HG03064 (cell line): ENCODE data around the gene C1QTNF12.

Experiments
- ATAC-seq: cut with Tn5 transposase; IDR thresholded peaks from one replicate; pipeline ENCODE4 v1.9.1; 2021; ENCODE audit warnings: low read depth; ENCODE audit not compliant: unreplicated experiment

The C1QTNF12 gene, protein sequence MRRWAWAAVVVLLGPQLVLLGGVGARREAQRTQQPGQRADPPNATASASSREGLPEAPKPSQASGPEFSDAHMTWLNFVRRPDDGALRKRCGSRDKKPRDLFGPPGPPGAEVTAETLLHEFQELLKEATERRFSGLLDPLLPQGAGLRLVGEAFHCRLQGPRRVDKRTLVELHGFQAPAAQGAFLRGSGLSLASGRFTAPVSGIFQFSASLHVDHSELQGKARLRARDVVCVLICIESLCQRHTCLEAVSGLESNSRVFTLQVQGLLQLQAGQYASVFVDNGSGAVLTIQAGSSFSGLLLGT

DNA sequence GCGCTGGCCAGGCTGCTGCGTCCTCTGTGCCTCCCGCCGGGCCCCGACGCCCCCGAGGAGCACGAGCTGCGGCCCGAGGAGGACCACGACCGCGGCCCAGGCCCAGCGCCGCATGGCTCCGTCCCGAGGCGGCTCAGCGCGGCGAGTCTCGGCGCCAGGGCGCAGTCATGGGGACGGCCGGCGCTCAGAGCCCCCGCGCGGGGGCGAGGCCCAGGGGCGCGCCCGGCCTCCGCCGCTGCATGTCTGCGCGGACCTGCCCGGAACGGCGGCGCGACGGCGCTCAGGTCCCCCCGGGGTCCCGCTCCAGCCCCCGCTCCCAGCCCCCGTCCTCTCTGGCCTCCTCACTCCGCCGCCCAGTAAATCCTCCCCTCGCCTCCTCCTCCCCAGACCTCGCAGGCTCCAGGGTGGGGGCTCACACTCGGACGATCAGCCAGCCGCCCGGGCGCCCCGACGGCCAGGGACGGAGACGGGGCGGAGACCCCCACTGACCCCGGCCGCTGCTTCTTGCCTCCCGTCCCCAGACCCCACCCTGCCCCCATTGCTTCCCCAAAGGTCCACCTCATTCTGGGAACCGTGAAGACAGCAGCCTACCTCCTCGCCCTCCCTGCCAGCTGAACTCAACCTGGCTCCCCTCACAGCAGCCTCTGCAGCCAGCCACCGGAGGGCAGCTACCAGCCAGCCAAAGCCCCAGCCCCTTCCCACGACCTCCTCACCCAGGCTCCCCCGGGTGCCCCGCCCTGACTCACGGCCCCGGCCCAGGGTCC is at the start of gene C1QTNF12:
TSS of gene C1QTNF12 (minus strand) at position 146 of the 764 bp plus-strand sequence. CDS start at position 114, 32 bp downstream.
- ATAC-seq: no peak

DNA sequence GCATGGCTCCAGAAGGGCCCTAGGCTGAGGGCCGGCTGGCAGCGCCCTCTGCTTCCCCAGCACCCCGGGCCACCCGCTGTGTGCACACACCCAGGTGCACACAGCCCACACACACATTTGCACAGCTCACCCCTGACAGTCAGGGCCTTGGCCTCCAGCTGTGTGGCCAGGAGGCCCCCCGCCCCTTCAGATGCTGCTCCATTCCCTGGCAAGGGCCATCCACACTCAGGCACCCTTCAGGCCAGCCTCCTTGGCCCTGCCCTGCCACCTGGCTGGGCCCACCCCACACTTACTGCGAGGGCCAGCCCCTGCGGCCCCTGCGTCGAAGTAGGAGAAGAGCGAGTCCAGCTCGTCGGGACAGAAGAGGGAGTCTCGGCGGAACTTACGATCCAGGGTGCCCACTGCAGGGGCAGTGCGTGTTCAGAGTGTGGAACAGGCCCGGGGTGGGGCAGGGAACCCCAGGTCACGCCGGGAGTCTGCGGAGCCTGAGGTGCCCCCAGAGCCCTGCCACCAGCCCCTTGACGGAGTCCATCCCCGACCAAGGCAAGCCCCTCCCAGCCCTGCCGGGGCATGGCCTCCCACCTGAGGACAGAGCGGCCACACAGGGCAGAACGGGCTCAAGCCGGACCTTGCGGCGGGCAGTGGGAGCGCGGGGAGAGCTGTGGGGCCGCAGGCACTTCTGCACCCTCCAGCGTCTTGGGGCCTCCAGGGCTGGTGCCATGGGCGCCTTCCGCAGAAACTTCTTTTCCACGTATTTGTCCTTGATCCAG is 48.8 kb upstream of the C1QTNF12 start:
- ATAC-seq: no peak

DNA sequence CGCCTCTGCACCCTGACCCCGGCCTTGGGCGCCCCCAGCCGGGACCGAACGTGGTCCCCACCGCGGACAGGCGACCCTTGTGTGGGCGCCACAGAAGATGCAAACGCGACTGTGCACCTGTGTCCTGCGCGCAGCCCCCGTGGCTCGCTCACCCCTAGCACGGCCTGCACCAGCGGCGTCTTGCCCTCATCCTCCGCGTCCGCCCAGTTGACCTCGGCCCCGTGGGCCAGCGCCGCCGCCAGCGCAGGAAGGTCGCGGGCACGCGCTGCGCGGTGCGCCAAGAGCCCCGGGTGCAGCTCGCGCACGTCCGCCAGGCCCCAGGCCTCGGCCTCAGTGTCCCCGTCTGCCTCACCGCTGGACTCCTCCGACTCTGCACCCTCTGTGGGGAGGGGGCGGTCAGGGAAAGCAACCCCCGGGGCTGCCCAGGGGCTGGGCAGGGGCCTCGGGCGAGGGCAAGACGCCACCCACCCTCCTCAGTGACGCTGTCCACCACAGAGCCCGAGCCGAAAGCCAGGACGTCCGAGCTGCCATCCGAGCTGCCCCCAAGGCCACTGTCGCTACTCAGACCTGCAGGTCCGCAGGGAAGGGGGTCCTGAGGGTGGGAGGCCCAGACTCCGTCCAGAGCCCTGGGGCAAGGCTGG is 47.8 kb upstream of the C1QTNF12 start:
- no peak for ATAC-seq

DNA sequence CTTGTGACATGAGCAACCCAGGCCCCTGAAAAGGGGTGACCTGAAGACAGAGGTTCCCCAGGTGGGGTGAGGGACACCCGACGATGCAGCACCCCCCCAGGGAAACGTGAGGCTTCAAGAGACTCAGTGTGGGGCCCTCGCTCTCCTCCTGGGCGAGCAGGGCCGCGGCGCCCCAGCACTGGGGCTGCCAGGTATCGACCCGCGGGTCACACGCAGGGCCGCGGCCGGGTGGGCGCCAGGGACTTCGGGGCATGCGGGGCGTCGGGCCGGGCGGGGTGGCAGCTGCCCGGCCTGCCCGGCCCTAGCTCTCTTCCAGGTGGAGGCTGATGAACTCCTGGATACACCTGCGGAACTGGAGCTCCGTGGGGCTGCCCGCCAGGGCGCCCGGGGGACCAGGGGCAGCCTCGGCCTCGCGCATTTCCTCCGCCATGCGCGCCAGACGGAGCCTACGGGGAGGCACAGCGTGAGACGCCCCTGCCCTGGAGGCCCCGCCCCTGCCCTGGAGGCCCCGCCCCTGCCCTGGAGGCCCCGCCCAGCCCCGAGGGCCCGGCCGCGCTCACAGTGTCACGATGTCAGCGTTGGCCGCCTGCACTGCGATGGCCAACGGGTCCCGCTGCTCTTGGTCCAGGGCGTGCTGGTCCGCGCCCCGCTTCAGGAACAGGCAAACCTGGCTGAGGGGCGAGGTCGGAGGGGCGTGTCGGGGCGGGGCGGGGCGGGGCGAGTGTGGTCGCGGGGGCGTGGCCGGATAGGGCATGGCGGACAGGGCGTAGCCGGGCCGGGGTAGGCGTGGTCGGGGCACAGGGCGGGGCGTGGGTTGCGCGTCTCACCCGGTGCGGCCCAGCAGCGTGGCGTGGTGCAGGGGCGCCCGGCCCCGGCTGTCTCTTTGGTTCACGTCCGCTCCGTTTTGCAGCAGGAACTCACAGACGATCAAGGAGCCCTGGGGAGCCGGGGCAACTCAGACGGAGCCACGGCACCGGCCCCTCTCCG is 47.0 kb upstream of the C1QTNF12 start:
- ATAC-seq: no peak

DNA sequence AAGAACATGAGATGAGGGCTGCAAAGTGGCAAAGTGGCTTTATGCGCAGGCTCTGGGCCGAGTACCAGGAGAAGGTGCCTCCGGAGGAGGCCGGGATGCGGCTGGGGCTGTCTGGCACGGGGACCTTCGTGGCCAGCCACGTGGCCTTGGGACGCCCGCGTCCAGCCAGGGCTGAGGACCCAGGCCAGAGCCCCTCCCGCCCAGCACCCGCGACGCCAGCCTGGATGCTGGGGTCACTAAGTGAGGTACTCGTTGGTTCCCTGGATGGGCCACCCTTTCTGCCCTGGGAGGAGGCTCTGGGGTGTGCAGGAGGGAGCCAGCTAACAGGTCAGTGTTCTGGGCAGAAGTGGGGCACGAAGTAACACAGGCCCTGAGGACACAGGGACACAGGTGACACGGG is 46.3 kb upstream of the C1QTNF12 start:
- no peak for ATAC-seq

DNA sequence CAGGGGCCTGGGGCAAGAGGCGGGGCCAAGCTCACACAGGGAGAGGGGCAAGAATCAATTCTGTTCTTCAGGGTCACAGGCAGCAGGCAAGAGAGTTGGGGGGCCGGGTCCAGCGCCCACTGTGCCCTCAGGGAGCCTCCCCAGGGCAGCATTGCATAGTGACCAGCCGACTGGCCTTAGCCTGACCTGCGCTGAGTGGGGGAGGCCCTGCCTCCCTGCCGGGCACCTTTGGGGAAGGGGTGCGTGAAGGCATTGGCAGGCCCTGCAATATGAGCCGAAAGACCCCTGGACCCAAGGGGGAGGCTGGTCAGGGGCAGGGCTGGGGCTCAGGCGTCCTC is 45.9 kb upstream of the C1QTNF12 start:
- no peak for ATAC-seq

DNA sequence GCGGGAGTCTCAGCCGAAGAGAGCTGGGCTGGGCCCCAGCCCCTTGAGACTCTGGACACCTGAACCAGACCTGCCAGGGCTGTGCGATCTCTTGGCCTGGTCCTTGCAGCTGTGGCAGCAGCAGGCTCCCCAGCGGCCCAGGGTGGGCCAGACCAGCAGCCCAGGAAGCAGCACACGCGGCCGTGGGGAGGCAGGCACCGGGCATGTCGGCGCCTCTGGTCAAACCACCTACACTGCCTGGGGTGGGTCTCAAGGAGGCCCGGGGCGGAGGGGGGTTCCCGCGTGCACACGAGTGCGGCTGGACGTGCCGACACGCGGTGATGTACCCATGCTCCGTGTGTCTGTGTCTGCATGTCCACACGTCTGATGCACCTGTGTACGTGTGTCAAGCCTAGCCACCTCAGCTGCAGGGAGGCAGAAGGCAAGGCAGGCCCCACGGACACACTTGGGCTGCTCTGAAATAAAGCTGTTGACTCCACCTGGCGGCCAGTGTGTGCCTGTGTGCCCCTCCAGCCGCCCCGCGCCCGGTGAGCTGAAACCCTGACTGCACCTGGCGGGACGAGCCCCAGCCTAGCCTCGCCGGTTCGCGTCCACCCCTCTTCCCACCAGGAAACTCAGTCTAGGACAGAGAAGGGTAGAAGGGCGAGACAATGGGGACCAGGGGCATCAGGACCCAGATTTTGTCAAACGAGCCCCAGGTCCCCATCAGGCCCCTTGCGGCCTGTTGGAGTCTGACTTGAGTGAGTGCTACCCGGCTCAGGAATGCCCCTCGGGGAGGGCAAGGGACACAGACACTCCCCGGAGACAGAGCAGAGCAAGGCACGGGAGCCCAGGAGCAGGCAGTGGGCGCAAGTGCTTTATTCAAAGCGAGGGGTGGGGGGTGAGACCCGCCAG is 45.3 kb upstream of the C1QTNF12 start:
- ATAC-seq: no peak

DNA sequence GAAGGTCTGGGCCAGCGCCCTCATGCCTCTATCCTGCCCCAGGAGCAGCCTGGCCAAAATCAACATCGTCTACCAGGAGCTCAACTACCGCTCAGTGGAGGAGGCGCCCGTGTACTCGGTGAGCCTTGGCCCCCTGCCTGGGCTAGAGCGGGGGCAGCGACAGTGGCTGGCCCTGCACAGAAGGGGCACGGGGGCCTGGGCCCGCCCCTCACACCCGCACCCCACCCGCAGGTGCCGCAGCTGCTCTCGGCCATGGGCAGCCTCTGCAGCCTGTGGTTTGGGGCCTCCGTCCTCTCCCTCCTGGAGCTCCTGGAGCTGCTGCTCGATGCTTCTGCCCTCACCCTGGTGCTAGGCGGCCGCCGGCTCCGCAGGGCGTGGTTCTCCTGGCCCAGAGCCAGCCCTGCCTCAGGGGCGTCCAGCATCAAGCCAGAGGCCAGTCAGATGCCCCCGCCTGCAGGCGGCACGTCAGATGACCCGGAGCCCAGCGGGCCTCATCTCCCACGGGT is 44.6 kb upstream of the C1QTNF12 start:
- ATAC-seq: no peak

DNA sequence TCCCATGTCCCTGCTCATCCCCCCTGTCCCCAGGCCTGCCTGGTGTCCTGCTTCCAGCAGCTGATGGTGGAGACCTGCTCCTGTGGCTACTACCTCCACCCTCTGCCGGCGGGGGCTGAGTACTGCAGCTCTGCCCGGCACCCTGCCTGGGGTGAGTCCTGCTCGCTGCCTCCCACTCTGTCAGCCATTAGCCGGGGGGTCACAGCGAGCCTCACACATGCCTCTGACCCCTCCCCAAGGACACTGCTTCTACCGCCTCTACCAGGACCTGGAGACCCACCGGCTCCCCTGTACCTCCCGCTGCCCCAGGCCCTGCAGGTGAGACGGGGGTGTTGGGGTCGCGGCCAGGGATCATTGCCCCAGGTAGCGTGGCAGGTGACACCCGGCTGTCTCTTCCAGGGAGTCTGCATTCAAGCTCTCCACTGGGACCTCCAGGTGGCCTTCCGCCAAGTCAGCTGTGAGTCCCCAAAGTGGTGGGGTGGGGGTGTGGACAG is 43.8 kb upstream of the C1QTNF12 start:
- ATAC-seq: no peak

DNA sequence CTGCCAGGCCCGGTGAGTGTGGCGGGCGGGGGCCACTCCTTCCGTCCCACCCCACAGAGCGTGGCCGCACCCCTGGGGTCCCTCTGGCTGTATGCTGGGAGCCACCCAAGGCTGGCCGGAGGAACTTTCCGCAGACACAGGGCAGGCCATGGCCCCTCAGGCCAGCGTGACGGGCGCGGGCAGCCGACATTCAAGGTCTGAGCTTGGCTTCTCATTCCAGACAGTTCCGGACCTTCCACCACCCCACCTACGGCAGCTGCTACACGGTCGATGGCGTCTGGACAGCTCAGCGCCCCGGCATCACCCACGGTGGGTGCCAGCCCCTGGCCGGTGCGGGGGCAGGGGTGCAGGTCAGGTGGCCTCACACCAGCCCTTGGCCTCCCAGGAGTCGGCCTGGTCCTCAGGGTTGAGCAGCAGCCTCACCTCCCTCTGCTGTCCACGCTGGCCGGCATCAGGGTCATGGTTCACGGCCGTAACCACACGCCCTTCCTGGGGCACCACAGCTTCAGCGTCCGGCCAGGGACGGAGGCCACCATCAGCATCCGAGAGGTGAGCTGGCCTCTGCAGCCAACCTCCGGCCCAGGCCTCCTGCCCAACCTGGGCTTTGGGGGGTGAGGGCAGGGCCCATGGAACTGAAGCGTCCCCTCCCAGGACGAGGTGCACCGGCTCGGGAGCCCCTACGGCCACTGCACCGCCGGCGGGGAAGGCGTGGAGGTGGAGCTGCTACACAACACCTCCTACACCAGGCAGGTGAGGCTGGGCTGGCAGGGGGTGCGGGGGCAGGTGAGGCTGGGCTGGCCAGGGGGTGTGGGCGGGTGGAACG is 41.0 kb upstream of the C1QTNF12 start:
- ATAC-seq: no peak

DNA sequence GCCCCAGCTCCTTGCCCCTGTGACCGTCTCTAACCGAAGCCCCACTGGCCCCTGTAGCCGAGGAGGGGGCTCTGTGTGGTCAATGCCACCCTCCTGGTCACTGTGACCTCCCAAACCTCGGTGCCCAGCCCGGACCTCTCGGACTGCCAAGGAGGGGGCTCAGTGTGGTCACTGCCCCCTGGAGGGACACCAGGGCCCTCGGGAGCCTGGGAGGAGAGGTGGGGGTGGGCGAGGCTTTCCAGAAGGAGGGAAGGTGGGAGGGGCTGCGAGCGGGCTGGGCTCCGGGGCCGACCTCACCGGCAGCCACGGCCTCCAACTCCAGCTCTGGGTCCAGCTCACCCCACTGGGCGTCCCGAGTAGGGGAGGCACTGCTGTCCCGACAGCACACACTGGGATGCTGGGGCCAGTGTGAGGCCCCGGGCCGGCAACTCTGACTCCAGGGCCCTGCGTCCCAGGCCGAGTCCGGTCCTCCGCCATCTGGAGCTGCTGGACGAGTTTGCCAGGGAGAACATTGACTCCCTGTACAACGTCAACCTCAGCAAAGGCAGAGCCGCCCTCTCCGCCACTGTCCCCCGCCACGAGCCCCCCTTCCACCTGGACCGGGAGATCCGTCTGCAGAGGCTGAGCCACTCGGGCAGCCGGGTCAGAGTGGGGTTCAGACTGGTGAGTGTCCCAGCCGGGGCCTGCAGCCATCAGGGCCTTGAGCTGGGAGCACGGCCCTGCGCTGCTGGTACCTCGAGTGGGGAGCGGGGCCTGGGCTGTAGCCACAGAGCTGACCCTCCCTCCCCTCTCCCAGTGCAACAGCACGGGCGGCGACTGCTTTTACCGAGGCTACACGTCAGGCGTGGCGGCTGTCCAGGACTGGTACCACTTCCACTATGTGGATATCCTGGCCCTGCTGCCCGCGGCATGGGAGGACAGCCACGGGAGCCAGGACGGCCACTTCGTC is 40.1 kb upstream of the C1QTNF12 start:
- no peak for ATAC-seq

DNA sequence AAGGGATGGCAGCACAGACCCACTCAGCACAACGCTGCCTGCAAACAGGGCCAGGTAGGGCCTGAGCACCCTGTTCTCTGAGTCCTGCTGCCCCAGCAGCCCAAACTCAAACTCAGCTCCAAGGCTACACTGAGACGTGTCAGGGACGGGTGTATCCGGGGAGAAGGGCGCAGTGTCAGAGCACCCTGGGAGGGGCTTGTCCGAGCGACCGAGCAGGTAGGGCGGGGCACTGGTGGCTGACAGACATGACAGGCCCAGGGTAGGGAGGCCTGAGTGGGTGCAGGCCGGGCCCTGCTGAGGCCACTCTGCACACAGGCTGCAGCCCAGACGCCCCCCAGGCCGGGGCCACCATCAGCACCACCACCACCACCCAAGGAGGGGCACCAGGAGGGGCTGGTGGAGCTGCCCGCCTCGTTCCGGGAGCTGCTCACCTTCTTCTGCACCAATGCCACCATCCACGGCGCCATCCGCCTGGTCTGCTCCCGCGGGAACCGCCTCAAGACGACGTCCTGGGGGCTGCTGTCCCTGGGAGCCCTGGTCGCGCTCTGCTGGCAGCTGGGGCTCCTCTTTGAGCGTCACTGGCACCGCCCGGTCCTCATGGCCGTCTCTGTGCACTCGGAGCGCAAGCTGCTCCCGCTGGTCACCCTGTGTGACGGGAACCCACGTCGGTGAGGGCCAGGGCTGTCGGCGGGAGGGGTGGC is 39.2 kb upstream of the C1QTNF12 start:
- no peak for ATAC-seq

DNA sequence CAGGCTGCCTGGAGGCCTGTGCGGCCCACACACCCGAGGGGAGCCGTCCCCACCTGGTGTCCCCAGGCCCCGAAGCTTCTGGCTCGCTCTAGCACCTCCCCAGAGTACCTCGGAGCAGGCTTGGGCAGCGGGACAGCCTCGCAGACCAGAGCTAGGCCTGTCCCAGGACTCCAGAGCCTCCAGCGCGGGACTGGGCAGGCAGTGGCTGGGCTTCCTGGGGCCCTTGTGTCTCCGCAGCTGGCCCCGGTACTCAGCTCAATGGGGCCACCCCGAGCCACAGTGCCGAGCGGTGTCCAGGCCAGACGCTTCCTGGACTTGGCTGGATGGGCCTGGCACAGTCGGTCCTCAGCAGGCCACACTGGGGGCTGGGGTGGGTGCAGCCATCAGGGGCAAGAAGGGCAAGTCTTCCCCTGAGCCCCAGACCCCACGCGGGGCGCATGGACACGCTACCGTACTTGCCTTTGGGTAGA is 38.6 kb upstream of the C1QTNF12 start:
- no peak for ATAC-seq

DNA sequence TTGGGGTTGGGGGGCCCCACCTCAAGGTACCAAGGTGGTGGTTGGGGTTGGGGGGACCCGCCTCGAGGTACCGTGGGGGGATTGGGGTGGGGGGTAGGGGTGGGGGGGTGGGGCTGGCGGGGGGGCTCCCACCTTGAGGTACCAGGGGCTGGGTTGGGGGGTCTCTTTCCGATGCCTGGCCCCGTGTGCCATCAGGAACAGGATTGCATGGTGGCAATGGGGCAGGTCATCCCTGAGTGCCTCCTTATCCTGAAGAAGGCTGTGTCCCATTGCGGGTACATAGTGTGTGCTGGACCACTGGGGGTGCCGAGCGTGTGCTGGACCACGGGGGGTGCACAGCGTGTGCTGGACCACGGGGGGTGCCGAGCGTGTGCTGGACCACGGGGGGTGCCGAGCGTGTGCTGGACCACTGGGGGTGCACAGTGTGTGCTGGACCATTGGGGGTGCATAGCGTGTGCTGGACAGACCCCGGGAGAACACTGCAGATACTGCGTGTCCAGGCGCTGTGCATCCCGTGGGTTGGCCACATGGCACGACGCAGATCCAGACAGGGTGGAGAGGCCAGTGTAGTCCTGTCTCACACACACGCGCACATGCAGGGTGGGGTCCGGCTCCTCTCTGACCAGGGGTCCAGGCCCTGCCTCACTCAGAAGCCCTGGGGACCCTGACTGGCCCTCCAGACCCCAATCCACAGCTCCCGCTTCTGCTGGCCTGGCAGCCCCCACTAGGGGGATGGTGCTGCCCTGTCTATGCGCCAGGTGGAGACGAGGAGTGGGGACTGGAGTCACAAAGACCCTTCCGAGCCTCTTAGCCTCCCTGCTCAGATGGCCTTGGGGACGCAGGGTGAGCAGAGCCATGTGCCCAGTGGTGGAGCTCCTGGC is 37.9 kb upstream of the C1QTNF12 start:
- ATAC-seq: no peak

DNA sequence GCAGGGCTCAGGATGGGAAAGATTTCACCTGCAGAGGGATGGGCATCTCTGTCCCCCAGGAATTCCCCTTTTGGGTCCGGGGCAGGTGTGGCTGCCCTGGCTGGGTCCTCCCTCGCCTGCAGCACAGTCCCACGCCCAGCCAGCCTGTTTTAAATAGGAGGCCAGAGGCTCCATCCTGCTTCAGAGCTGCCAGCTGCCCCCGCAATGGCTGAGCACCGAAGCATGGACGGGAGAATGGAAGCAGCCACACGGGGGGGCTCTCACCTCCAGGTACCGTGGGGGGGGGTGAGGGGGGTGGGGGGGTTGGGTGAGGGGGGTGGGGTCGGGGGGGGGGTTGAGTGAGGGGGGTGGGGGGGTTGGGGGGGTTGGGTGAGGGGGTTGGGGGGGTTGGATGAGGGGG is 37.3 kb upstream of the C1QTNF12 start:
- ATAC-seq: no peak
